Measurements from ENCODE around the gene TMTC1. TPM values are rescaled to one million over a fixed set of nuclear protein-coding genes. Genes with fewer than 3 reads are reported as not detected.

TMTC1 gene
- total and polyA plus RNA-seq, 11 donors: 8.8 to 101 (median 41.4) TPM

DNA sequence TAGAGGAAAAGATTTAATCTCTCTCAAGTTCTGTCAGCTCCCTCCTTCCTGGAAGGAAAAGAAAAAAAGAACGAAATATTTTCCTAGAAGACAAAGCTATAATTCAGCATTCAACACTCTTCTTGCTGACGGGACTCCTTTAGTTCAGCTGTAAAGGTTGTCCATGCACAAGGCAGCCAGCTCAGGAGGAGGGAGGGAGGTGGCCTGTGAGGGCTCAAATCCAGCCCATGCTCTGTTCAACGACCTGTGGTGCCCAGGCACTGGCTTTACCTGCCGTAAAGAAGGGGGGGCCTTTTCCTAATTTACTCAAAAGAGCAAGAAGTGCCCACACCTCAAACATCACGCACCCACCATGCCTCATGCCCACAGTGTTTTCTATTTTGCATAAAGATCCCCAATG, 109.3 kb downstream of the TMTC1 start:
- Histone ChIP-seq H3K36me3 (no peaks in the 10 kb centered on the region), H3K4me1 (peaks cover 0 to 30% (median 5%) of the 10 kb centered on the region in 12 donors), H3K27ac (no peak overlapping the region), H3K27me3 (no peaks in the 10 kb centered on the region), H3K4me3 (no peak overlapping the region), H3K9me3 (no peaks in the 10 kb centered on the region)
- ATAC-seq (no peak), DNase-seq (no peak)
- no peak for TF ChIP-seq POLR2A (IDR thresholded peaks at IDR 0.05)
- TF ChIP-seq, protein P1, sequence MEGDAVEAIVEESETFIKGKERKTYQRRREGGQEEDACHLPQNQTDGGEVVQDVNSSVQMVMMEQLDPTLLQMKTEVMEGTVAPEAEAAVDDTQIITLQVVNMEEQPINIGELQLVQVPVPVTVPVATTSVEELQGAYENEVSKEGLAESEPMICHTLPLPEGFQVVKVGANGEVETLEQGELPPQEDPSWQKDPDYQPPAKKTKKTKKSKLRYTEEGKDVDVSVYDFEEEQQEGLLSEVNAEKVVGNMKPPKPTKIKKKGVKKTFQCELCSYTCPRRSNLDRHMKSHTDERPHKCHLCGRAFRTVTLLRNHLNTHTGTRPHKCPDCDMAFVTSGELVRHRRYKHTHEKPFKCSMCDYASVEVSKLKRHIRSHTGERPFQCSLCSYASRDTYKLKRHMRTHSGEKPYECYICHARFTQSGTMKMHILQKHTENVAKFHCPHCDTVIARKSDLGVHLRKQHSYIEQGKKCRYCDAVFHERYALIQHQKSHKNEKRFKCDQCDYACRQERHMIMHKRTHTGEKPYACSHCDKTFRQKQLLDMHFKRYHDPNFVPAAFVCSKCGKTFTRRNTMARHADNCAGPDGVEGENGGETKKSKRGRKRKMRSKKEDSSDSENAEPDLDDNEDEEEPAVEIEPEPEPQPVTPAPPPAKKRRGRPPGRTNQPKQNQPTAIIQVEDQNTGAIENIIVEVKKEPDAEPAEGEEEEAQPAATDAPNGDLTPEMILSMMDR (IDR thresholded peaks at IDR 0.05): no peak
- intact Hi-C loops (cut with DNase I): loop anchor here in 2 of 10 donors (5.0 to 10.0 kb wide), 2 partner anchors 108 to 110 kb away; partner anchors contain the start of gene TMTC1 (in 2 of the 2)
- WGBS, 4 donors: 66 to 71% (median 70%) methylated on average over 5 of the region's 5 CpGs

DNA sequence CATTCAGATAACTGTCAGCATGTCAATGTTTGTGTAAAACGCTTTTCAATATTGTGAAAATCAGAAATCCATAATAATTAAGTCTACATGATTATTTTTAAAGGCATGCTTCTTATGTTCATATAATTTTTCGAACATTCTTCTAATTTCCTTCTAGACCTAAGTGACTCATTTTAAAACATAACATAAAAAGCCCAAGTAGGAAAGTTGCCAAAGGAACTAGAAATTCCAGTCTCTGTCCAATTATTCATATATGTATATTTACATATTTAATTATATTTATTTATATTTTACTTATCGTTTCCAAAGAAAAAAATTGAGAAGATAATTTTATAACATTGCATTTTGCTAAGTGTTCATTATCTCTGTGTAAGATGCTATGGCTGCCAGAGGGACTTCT, 110.4 kb downstream of the TMTC1 start:
- Histone ChIP-seq H3K27me3 (no peaks in the 10 kb centered on the region), H3K9me3 (no peaks in the 10 kb centered on the region), H3K27ac (no peak overlapping the region), H3K4me3 (no peak overlapping the region), H3K4me1 (peaks cover 0 to 30% (median 5%) of the 10 kb centered on the region in 12 donors), H3K36me3 (no peaks in the 10 kb centered on the region)
- WGBS, 4 donors: 51 to 84% (median 67%) methylated on average over 3 of the region's 3 CpGs
- no peak for DNase-seq
- ATAC-seq: no peak
- TF ChIP-seq, protein P1 (IDR thresholded peaks at IDR 0.05): no peak
- TF ChIP-seq POLR2A (IDR thresholded peaks at IDR 0.05): no peak
- intact Hi-C loops (cut with DNase I): loop anchor here in 2 of 10 donors (5.0 to 10.0 kb wide), 2 partner anchors 109 to 111 kb away; partner anchors contain the start of gene TMTC1 (in 2 of the 2)

DNA sequence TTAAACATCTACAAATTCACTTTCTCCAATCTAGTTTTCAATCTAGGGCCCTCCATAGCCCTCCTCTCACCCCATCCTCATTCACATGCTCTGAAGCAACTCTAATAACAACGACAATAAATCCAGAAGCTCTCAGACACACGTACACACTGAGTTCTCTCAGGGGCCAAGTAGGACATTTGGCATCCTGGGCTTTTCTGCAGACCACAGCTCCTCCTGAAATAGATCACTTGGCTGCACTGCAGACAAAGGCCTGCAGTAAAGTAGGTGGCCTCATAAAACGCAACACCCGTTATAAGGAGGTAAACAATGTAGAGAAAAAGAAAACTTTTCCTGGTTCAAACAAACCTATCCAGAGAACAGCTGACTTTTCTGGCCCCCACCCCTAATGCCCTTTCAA, 111.2 kb downstream of the TMTC1 start:
- intact Hi-C loops (cut with DNase I): loop anchor here in 2 of 10 donors (5.0 to 10.0 kb wide), 2 partner anchors 110 to 112 kb away; partner anchors contain the start of gene TMTC1 (in 2 of the 2)
- TF ChIP-seq POLR2A (IDR thresholded peaks at IDR 0.05): no peak
- peak; percentile 67 to 85 (median 68) for ATAC-seq
- Histone ChIP-seq H3K4me1 (peaks cover 0 to 28% (median 5%) of the 10 kb centered on the region in 12 donors), H3K9me3 (no peaks in the 10 kb centered on the region), H3K36me3 (no peaks in the 10 kb centered on the region), H3K4me3 (no peak overlapping the region), H3K27me3 (no peaks in the 10 kb centered on the region), H3K27ac (no peak overlapping the region)
- DNase-seq: no peak
- 39 to 63% (median 47%) methylated on average over 4 of the region's 4 CpGs for WGBS, 4 donors

DNA sequence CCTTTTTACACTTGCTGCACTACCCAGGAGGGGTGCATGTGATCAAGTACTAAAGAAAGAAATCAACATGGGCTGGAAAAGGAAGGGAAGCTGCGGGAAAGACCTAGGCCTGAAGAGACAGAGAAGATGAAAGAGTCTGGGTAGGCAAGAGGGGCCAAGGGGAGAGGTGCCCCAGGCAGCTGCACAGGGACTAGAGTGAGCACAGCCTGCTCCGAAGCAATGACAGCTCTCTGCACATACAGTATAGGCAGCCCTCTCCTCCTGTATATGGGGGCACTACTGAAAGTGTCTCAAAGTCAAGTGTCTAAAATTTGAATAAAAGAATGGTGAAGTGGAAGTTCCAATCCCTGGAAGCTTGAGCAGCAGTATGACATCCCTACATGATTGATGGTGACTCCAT, 112.0 kb downstream of the TMTC1 start:
- intact Hi-C loops (cut with DNase I): loop anchor here in 2 of 10 donors (5.0 to 10.0 kb wide), 2 partner anchors 111 to 113 kb away; partner anchors contain the start of gene TMTC1 (in 2 of the 2)
- Histone ChIP-seq H3K36me3 (no peaks in the 10 kb centered on the region), H3K9me3 (no peaks in the 10 kb centered on the region), H3K4me3 (no peak overlapping the region), H3K27ac (no peak overlapping the region), H3K4me1 (peaks cover 0 to 20% (median 4%) of the 10 kb centered on the region in 12 donors), H3K27me3 (no peaks in the 10 kb centered on the region)
- peak in 1 of 4 donors; percentile 18 for ATAC-seq
- no peak for TF ChIP-seq POLR2A (IDR thresholded peaks at IDR 0.05)
- TF ChIP-seq, protein P1 (IDR thresholded peaks at IDR 0.05): no peak
- WGBS, 4 donors: 95 to 98% (median 96%) methylated on average over 2 of the region's 2 CpGs
- DNase-seq: no peak

Data from heart left ventricle (tissue), 16 donors.